HCT116 (cell line): Measurements from ENCODE around the gene VWC2. TPM values are rescaled to one million over a fixed set of nuclear protein-coding genes. Genes with fewer than 3 reads are reported as not detected.

Source experiments
- ATAC-seq: fragments of 200-7000 bp; cut with Tn5 transposase; 2 replicates; pipeline ENCODE4 v1.9.1; 2020; ENCODE audit warnings: mild to moderate bottlenecking, moderate library complexity
- BruUV-seq: library from RNA; stranded (reverse); fragments of 400-500 nt; replicated peaks from 2 replicates; lab custom pipeline; 2021; lab: Mats Ljungman, UMichigan
- CTCF ChIA-PET: fragments of 300-600 bp; sonication (Branson Sonifier 250); formaldehyde crosslinking; loops from one replicate; lab custom pipeline; 2021; ENCODE audit warnings: antibody characterized with exemption; lab: Charles Lee
- POLR2A ChIA-PET: fragments of 300-600, 350-600 bp; sonication (Branson Sonifier 250); formaldehyde crosslinking; loops from one replicate; lab custom pipeline; 2021; ENCODE audit warnings: antibody characterized with exemption; lab: Charles Lee
- RAD21 ChIA-PET, 2 experiments: fragments of 300-600 bp; sonication (Branson Sonifier 250); formaldehyde crosslinking; loops; one replicate each; lab custom pipeline; 2023; ENCODE audit warnings: low total read pairs in 2 of 2; ENCODE audit not compliant: uncharacterized antibody in 2 of 2, unreplicated experiment in 2 of 2, low non-redundant PET in 1 of 2; lab: Charles Lee
- DNase-seq: peaks from one replicate; pipeline ENCODE4 v3.0.0-alpha.2; 2010; ENCODE audit warnings: low read depth, low spot score
- H2AFZ ChIP-seq: fragments of 200-600 bp; shearing (Covaris generic), sonication (generic); 2 replicates; pipeline ENCODE4 v1.6.1; 2017; ENCODE audit warnings: low read depth, mixed run types, mixed read lengths, antibody characterized with exemption, low read length; ENCODE audit not compliant: poor library complexity, severe bottlenecking
- H3K27ac ChIP-seq: 2 replicates; pipeline ENCODE4 v1.5.1; 2012; ENCODE audit warnings: low read depth, low read length
- H3K27me3 ChIP-seq: fragments of 200-600 bp; sonication (generic); 2 replicates; pipeline ENCODE4 v1.6.1; 2016; ENCODE audit warnings: mixed run types, low read length, mixed read lengths; ENCODE audit not compliant: insufficient read depth
- H3K36me3 ChIP-seq, 2 experiments: fragments of 200-500 bp in 1 of 2; fragments of 200-600 bp in 1 of 2; sonication (Bioruptor generic) in 1 of 2; sonication (generic) in 1 of 2; 2 replicates each; pipeline versions ENCODE4 v1.5.1 to v1.6.1; 2014 to 2016; ENCODE audit warnings: low read length in 2 of 2, inconsistent platforms in 1 of 2, mixed read lengths in 1 of 2, mixed run types in 1 of 2; ENCODE audit not compliant: insufficient read depth in 2 of 2, control insufficient read depth in 1 of 2
- H3K4me1 ChIP-seq, 2 experiments: fragments of 200-600 bp in 1 of 2; sonication (generic) in 1 of 2; 2 replicates each; pipeline versions ENCODE4 v1.5.1 to v1.6.1; 2012 to 2017; ENCODE audit warnings: low read length in 2 of 2, inconsistent platforms in 1 of 2, mild to moderate bottlenecking in 1 of 2, mixed read lengths in 1 of 2, mixed run types in 1 of 2, moderate library complexity in 1 of 2; ENCODE audit not compliant: insufficient read depth in 2 of 2, control insufficient read depth in 1 of 2
- H3K4me2 ChIP-seq: fragments of 200-600 bp; sonication (generic); 2 replicates; pipeline ENCODE4 v1.6.1; 2017; ENCODE audit warnings: mixed run types, low read length, mixed read lengths
- H3K4me3 ChIP-seq, 2 experiments: fragments of 200-600 bp in 1 of 2; sonication (generic) in 1 of 2; replicated peaks in 1 of 2; 2 replicates each; pipeline ENCODE4 v1.5.1; 2011 to 2016; ENCODE audit warnings: low read length in 2 of 2, control low read depth in 1 of 2, low read depth in 1 of 2, mild to moderate bottlenecking in 1 of 2, mixed read lengths in 1 of 2, mixed run types in 1 of 2
- H3K79me2 ChIP-seq: fragments of 200-600 bp; sonication (generic); 2 replicates; pipeline ENCODE4 v1.6.1; 2017; ENCODE audit warnings: mild to moderate bottlenecking, mixed run types, low read length, moderate library complexity, mixed read lengths; ENCODE audit not compliant: insufficient read depth
- H3K9ac ChIP-seq: fragments of 200-600 bp; sonication (generic); 2 replicates; pipeline ENCODE4 v1.6.1; 2016; ENCODE audit warnings: low read length, mixed read lengths
- H3K9me2 ChIP-seq: fragments of 200-600 bp; sonication (generic), shearing (Covaris generic); 2 replicates; pipeline ENCODE4 v1.6.1; 2017; ENCODE audit warnings: mixed run types, mild to moderate bottlenecking, moderate library complexity; ENCODE audit not compliant: insufficient read depth
- H3K9me3 ChIP-seq, 2 experiments: fragments of 200-500 bp in 1 of 2; fragments of 200-600 bp in 1 of 2; sonication (Bioruptor generic) in 1 of 2; sonication (generic) in 1 of 2; 2 replicates each; pipeline ENCODE4 v1.6.1; 2014 to 2017; ENCODE audit warnings: low read length in 2 of 2, mixed read lengths in 2 of 2, inconsistent platforms in 1 of 2, low read depth in 1 of 2, mild to moderate bottlenecking in 1 of 2, mixed run types in 1 of 2, moderate library complexity in 1 of 2; ENCODE audit not compliant: control insufficient read depth in 1 of 2, insufficient read depth in 1 of 2
- H4K20me1 ChIP-seq: fragments of 200-600 bp; sonication (generic), shearing (Covaris generic); 2 replicates; pipeline ENCODE4 v1.6.1; 2017; ENCODE audit warnings: mixed run types, mild to moderate bottlenecking, moderate library complexity; ENCODE audit not compliant: insufficient read depth
- CBX3 ChIP-seq: IDR thresholded peaks from 2 replicates; pipeline ENCODE4 v1.6.1; 2012; ENCODE audit warnings: low read depth
- CTCF ChIP-seq, 3 experiments: fragments of 200-600 bp in 1 of 3; sonication (generic) in 1 of 3; IDR thresholded peaks in 2 of 3; conservative IDR thresholded peaks in 1 of 3; 2 replicates each; pipeline ENCODE4 v1.5.1; 2012 to 2017; ENCODE audit warnings: low read depth in 2 of 3, low read length in 2 of 3, antibody characterized with exemption in 1 of 3, borderline replicate concordance in 1 of 3, control low read depth in 1 of 3, mild to moderate bottlenecking in 1 of 3, mixed read lengths in 1 of 3, mixed run types in 1 of 3, moderate library complexity in 1 of 3; ENCODE audit not compliant: insufficient read depth in 1 of 3
- EGR1 ChIP-seq: IDR thresholded peaks from 2 replicates; pipeline ENCODE4 v1.6.1; 2012; ENCODE audit warnings: low read depth
- ELF1 ChIP-seq: IDR thresholded peaks from 2 replicates; pipeline ENCODE4 v1.6.1; 2012; ENCODE audit warnings: low read depth, borderline replicate concordance
- EZH2 ChIP-seq: fragments of 200-600 bp; sonication (generic); IDR thresholded peaks from 2 replicates; pipeline ENCODE4 v1.6.1; 2017; ENCODE audit warnings: antibody characterized with exemption, mixed run types
- EZH2phosphoT487 ChIP-seq: fragments of 200-600 bp; IDR thresholded peaks from 2 replicates; pipeline ENCODE4 v1.6.1; 2018; ENCODE audit warnings: antibody characterized with exemption, borderline replicate concordance
- FOSL1 ChIP-seq: IDR thresholded peaks from 2 replicates; pipeline ENCODE4 v1.6.1; 2012; ENCODE audit warnings: low read depth
- JUND ChIP-seq: IDR thresholded peaks from 2 replicates; pipeline ENCODE4 v1.6.1; 2012
- RAD21 ChIP-seq: IDR thresholded peaks from 2 replicates; pipeline ENCODE4 v1.6.1; 2012; ENCODE audit warnings: low read depth, mild to moderate bottlenecking
- SIN3A ChIP-seq: IDR thresholded peaks from 2 replicates; pipeline ENCODE4 v1.6.1; 2012; ENCODE audit warnings: low read depth
- ZFX ChIP-seq: fragments of 450-650 bp; IDR thresholded peaks from 2 replicates; pipeline ENCODE4 v1.6.1; 2017
- intact Hi-C: fragments of 100-400 bp; cut with micrococcal nuclease; formaldehyde crosslinking; loops from 2 replicates; pipeline ENCODE4 v1.10.0; 2022
- total RNA-seq: library from RNA; stranded (reverse); gene quantifications from one replicate; pipeline ENCODE4 v1.2.1, GENCODE V29; 2021; ENCODE audit not compliant: unreplicated experiment

The VWC2 gene
- total RNA-seq, 1 experiment from 2014 or later = not detected

- intact Hi-C loops = no loop called here
- ChIA-PET RAD21 (no interaction called here), POLR2A (no interaction called here), CTCF (no interaction called here)
- no peak overlapping the region for H3K4me3 ChIP-seq
- H3K9me2 ChIP-seq = no peaks in the 10 kb centered on the region
- H3K4me1 ChIP-seq = no peaks in the 10 kb centered on the region
- H2AFZ ChIP-seq = no peak overlapping the region
- H3K9ac ChIP-seq = no peak overlapping the region
- no peak for DNase-seq
- H4K20me1 ChIP-seq = no peaks in the 10 kb centered on the region
- no TSS peak for BruUV-seq
- H3K9me3 ChIP-seq = no peaks in the 10 kb centered on the region
- H3K79me2 ChIP-seq = no peaks in the 10 kb centered on the region
- ATAC-seq = no peak
- no peaks in the 10 kb centered on the region for H3K36me3 ChIP-seq
- H3K27me3 ChIP-seq = no peaks in the 10 kb centered on the region
- TF ChIP-seq SIN3A (no peak), ZFX (no peak), EZH2phosphoT487 (no peak), RAD21 (no peak), FOSL1 (no peak), CBX3 (no peak), ELF1 (no peak), CTCF (IDR thresholded peaks at IDR 0.05 in 2 of 3, conservative IDR thresholded peaks at IDR 0.05 in 1 of 3; ENCODE audit: borderline replicate concordance in 1 of 3, insufficient read depth in 1 of 3, low read depth in 2 of 3, low read length in 2 of 3) (no peak), EZH2 (no peak), EGR1 (no peak), JUND (no peak)
- H3K4me2 ChIP-seq = no peak overlapping the region
- no peak overlapping the region for H3K27ac ChIP-seq
Measured at GRCh38 chr7:49866076-49866735, 92.8 kb downstream of the VWC2 start.
